ENCODE results near the gene SYT13.

Gene SYT13

DNA sequence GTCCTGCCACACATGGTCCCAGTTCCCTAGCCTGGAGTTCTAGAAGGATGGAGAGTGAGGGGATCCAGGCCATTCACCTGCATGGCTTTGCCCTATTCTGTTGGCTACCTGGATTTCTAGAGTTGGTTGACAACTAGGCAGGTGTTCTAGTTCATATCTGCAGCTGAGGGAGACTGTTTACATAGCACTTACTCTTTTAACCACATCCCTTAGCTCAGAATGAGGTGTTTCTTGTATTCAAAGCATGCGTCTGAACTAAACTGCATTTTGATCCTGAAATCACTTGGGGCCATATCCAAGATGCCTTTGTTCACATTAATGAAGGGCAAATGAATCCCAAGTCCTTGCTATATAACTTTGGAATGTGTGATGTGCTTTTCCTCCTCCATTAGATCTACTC, 60.9 kb downstream of the SYT13 start:
- no peak for DNase-seq (ENCODE audit: insufficient read length, low spot score)

DNA sequence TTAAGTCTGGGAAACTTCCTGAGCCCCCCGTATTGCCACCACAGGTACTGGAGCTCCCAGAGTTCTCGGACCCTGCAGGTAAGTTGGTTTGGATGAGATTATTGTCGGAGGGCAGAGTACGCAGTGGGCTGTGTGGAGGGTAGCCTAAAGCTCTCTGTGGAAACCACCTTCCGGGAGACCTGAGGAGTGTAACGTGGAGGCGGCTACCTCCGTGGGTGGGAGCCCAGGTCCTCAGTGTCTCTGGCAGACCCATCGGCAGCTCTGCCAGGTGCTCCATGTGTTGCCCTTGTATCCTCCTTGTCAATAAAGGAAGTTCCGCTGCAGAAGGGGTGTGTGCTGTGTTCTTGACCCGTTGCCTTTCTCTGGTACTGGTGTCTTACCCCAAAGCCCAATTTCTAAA, 61.4 kb downstream of the SYT13 start:
- DNase-seq (ENCODE audit: insufficient read length, low spot score) (no peak), FAIRE-seq (no peak)

More for the DNA sequence above, 60.9 kb downstream of the SYT13 start:
- FAIRE-seq: no peak

DNA sequence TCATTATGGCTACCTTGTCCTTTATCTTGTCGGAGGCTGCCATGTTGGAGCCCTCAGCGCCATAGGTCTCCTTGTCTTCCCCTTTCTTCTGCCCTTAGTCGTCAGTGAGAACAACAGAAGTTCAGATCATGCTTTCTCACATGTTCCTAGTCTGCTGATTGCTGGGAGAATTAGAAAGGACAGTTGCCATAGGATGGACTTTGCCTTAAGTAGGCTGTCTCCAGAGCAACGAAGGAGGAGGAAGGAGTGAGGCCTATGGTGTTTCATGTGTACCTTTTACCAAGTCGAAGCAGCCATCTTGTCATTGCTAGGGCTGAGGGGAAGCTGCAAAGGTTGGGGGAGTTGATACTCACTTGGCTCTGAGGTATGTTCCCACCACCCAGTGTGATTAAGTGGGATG, 62.6 kb downstream of the SYT13 start:
- DNase-seq (ENCODE audit: insufficient read length, low spot score) (no peak), FAIRE-seq (no peak)

DNA sequence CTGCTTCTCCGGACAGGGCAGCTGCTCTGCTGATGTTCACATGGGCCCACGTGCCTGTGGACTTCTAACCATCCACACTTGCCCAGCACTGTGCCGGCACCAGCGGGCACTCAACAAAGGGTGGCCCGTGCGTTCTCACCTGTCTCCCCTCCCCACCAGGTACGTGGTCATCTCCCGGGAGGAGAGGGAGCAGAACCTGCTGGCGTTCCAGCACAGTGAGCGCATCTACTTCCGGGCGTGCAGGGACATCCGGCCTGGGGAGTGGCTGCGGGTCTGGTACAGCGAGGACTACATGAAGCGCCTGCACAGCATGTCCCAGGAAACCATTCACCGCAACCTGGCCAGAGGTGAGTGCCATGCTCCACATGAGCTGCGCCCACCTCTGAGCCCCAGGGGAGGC, 66.7 kb downstream of the SYT13 start:
- DNase-seq (ENCODE audit: insufficient read length, low spot score) (no peak), FAIRE-seq (no peak)

DNA sequence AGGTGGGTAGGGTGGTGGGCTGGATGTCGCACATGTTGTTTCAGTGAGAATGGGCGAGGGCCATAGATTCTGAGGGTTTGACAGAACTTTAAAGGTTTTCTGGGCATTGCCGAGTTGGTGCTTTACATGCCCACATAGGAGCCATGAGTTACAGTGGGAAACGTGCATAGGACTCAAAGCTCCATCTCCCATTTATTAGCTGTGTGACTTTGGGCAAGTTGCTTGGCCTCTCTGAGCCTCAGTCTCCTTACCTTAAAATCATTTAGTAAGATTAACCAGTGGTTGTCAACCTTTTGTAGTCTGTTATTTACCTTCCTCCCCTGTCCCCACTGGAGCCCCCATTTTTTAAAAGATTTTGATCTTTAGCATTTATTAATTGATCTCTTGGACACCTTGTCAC, 67.4 kb downstream of the SYT13 start:
- no peak for DNase-seq (ENCODE audit: insufficient read length, low spot score)
- no peak for FAIRE-seq

DNA sequence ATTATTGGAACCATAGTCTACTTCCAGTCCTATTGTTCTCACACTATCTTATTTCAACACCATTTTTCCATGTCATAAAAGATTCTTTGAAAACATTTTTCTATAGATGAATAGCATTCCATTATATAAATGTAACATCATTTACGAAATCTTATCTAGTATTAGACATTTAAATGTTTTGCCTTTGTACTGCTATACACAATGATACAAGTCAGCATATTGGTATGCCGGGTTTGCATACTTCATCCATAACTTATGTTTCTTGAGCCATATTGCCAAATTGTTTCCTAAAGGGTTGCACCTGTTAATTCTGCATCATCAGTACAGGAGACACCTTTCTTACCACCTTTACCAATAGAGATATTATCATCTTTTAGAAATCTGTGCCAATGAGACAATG, 68.2 kb downstream of the SYT13 start:
- DNase-seq (ENCODE audit: insufficient read length, low spot score) (no peak), FAIRE-seq (no peak)

DNA sequence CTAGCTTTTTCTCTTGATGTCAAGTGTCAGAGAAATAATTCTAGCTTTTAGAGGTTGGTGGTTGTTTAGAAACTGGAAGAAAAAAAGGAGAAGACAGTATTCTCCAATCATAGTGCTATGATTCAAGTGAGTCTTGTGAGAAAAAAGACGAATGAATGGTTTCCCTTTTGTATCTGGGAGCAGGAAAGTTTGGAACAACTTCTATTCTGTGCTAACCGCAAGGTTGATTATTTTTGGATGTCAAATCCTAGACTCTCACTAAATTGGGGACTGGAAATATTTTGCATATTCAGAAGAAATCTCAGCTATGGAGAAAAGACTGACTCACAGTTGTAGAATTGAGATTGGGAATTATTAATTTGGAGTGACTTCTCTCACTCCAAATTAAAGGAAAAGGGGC, 69.2 kb downstream of the SYT13 start:
- FAIRE-seq (no peak), DNase-seq (ENCODE audit: insufficient read length, low spot score) (no peak)

DNA sequence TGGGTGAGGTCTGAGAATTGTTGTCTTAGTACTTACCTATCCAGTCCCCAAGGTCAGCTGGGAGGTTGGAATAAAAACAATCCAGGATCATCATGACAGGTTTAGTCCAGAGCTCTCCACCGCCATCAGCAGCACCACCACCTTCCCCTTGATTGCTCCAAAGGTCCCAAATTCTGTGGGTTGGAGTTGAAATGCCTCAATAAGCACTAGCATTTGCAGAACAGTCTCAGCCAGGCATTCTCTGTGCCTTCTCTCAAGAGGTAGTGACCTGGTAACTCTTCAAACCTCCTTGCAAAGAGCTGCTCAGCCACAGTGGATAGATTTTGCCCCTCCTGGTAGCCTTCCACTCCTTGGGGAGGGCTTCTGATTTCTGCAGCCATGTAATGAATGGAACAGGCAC, 70.1 kb downstream of the SYT13 start:
- FAIRE-seq: no peak
- no peak for DNase-seq (ENCODE audit: insufficient read length, low spot score)

DNA sequence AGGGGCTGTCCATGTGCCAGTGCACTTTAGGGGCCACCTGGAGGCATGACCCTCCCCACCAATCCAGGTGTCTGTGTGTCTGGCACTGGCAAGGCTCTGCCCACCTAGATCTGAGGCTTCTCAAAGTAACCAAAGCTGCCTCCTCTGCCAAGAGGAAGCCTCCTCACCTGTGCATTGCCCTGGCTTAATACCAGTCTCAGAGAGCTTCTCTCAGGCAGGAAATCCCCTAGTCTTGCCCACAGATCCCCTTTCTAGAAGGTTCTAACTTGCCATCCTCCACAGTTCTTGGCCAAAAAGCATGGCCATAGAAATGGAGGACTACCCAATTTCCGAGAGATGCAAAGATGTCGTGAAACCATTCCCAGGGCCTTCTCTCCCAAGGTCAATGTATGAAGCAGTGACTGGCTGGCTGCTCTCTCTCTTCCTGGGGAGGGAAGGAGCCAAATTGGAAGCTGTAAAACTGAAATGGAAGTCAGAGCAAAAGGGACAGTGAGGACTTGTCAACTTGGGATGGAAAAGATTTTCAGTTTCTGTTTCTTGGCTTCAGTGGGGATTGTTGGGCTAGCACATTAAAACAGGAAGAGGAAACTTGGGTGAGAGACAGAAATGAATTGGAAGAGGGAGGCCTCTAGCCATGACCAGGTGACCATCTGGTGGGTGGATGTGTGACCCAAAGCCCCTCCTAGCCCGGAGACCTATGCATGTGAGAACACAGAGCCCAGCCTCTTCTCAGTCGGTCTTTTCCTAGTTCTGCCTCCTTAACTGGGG, 70.9 kb downstream of the SYT13 start:
- DNase-seq (ENCODE audit: insufficient read length, low spot score): no peak
- FAIRE-seq: no peak

DNA sequence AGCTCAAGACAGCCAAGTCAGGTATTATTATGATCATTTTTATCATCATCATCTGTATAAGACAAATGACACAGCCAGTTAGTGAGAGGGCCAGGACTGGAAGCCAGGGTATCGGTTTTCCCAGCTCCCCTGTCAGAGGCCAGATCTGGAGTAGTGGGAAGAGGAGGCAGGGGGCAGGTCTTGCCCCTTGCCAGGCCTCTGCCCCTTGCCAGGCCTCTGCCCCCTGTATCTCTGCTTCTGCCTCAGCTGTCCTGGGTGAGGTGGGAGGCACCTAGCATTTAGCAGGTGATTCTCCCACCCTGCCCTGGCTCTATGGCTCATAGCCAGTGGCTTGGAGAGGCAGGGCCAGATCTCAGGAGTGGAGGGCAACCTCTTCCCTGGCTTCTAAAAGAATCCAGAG, 72.4 kb downstream of the SYT13 start:
- FAIRE-seq (no peak), DNase-seq (ENCODE audit: insufficient read length, low spot score) (no peak)

DNA sequence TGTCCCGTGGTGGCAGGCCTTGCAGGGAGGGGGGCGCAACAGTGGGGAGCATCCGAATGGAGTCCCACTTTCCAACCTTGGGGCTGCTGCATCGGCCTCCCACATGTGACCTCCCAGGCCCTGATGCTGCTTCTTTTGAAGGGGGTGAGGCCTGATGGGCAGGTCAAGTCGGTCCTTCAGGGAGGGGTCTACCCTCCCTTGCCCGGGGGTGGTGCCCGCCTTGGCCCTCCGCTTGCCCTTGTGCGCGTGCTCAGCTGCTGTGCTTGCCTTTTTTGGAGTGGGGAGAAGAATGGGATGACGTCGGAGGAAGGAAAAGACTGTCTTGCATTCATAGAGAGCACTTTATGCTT, 72.8 kb downstream of the SYT13 start:
- no peak for DNase-seq (ENCODE audit: insufficient read length, low spot score)
- no peak for FAIRE-seq

DNA sequence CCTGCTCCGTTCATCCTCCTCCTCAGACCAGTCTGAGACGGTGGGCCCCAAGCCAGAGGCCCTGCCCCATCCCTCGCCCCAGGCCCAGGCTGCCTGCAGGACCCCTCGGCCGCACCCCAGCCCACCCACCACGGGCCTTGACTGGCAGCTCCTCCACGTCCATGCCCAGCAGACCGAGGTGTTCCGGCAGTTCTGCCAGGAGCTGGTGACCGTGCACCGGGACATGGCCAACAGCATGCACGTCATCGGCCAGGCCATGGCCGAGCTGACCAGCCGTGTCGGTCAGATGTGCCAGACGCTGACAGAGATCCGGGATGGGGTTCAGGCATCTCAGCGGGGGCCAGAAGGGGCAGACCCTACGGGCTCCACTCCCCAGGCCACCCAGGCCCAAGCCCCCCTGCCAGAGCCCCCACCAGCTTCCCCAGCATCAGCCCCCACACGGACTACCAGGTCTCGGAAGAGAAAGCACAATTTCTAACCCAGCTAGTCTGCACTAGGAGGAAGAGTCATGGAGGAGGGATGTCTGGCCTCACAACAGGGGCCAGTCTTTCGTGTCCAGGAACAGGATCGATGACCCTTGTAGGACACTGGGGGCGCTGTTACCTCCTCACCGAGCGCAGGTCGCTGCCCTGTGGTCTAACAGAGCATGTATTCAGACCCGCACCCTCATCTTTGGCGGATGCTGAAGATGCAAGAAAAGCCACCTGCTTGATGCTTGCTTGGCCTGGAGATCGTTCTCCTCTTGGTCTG, 73.4 kb downstream of the SYT13 start:
- DNase-seq (ENCODE audit: insufficient read length, low spot score) (no peak), FAIRE-seq (no peak)

DNA sequence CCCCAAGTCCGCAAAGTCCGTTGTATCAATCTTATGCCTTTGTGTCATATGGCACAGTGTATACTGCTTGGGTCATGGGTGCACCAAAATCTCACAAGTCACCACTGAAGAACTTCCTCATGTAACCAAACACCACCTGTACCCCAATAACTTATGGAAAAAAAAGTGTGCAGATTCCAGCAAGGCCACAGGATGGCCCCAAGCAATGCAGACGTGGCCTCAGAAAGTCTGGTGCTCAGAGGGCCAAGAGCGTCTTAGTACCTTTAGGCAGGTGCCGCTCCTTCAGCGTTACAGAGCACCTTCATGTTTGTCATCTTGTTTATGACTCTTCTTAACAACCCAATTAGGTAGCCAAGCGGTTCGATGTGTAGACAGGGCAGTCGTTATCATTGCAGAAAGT, 74.4 kb downstream of the SYT13 start:
- FAIRE-seq (no peak), DNase-seq (ENCODE audit: insufficient read length, low spot score) (no peak)

DNA sequence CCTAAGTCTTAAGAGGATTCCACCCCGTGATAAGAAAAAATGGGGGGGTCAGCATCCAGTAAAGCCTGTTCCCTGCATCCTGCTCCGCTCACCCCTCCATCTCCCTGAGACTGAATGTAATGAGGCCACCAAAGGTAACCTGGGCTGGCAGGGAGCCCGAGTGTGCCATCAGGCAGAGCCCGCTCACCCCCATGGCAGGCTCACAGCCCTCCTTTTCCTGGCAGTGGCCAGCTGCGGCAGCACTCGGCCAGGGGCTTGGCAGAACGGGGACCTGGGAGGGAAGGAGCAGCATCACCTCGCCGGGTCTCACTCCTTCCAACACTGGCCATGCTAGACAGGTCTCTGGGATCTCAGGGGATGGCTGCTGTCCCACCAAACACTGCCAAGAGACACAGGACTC, 75.3 kb downstream of the SYT13 start:
- no peak for FAIRE-seq
- DNase-seq (ENCODE audit: insufficient read length, low spot score): no peak

DNA sequence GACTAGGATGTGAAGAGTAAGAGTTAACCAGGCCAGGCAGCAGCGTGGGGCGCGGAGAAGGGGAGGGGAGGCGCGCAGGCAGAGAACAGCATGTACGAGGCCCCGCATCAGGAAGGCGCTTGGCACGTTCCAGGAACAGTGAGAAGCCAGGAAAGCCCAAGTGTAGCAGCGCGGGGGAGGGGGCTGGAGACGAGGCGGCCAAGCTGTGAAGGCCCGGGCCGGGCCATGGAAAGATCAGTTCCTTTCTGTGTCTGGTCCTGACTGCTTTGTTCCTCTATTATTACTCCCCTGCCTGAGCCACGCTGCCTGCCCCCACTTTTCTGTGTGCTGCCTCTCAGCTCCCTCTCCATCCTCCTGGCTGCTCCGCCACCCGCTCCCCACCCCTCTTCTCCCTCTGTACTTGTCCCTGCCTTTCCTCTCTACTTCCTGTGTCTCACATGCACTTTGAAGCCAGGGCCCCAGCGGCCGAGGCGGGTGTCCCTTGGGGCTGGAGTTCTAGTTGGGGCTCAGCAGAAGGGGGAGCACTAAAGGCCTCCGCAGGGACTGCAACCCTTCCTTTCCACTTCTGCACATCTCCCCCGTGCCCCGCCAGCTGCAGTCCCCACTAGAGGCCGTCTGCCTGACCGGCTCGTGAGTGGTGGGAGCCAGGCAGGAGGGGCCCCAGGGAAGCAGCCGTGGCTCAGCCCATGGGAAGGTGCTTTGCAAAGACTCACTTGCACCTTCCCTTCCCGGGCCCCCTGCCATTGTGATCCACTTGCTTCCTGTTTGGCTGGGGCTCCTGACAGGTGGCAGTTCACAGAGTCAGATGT, 76.0 kb downstream of the SYT13 start:
- DNase-seq (ENCODE audit: insufficient read length, low spot score): no peak
- FAIRE-seq: no peak

DNA sequence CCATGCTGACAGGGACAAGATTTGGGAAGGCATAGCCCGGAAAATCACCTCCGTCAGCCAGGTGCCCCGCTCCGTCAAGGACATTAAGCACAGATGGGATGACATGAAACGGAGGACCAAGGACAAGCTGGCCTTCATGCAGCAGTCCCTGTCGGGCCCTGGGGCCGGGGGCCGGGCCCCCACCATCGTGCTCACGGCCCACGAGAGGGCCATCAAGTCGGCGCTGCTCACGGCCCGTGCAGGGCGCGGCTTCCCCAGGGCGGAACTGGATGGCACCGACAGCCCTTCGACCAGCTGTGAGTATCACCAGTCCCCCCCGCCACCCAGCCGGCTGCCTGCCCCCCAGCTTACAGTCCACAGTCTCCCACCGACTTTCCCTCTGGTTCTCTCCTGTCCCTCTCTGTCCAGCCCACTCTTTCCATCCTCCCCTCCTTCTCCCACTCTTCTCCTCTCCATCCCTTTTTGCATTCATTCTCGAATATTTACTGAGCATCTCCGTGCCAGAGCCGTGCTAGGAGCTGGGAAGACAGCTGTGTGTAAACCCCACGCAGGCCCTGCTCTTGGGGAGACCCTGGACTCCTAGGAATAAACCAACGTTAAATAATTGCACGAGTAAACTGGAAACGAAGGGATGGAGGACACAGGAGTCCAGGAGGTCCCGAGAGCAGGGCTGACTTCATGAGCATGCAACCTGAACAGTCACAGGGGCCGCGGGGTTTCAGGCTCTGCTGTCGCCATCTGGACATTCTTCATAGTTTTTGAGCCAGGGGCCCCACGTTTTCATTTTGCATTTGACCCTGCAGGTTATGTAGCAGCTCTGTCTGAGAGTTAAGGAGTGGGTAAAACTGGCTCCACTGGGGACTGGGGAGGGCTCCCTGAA, 76.9 kb downstream of the SYT13 start:
- FAIRE-seq: no peak

DNA sequence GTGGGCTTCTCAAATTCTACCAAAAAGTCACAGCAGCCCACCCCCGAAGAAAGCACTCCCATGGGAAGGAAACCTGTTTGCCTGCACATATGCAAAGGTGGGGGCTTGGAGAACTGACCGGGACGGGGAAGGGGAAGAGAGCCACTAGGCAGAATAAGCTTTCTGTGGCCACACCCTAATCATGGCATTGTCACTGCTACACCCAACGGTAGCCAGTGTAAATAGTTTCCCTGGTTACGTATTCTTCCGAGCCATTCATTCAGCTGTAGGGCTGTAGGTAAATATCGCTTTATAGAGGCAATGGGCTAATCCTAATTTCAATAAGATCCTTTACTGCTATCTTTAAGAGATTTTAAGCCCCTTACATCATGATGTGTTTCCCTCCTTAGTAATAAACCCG, 78.0 kb downstream of the SYT13 start:
- DNase-seq (ENCODE audit: insufficient read length, low spot score) (no peak), FAIRE-seq (no peak)

More for the DNA sequence above, 76.9 kb downstream of the SYT13 start:
- DNase-seq (ENCODE audit: insufficient read length, low spot score): no peak

DNA sequence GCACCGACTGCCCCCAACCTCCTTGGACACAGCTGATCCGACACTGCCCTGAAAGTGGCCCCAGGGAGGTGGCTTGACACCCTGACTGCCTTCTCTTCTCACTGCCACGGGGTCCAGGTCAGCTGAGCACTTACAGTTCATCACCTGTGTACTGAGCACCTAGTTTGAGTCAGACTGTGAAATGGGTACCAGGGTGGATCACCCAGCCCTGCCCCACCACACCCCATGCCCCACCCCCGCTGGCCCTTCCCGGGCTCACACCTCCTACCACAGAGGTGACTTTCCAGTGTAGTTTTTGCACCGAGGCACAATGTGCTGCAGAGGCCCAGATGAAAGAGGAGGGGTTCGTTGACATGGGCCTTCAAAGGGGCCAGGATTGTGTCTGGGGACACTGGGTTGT, 80.2 kb downstream of the SYT13 start:
- no peak for FAIRE-seq

DNA sequence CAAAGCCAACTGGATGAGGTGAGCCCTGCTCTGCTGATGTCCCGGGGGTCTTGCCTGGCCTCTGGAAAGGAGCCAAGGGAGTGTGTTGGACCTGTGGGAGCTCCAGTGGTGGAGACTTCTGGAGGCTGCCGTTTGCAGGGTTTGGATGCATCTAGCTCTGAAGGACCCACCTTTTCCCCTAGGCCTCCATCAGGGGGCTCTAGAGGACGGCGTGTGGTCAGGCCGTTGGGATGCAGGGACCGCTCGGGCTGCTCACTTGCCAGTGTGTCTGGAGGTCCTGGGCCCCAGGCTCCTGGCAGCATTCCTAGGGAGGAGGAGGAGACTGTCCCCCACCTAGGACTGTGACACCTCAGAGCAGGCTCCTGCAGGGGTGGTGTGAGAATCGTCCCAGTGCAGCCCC, 81.4 kb downstream of the SYT13 start:
- no peak for FAIRE-seq
- DNase-seq (ENCODE audit: insufficient read length, low spot score): no peak

More for the DNA sequence above, 80.2 kb downstream of the SYT13 start:
- no peak for DNase-seq (ENCODE audit: insufficient read length, low spot score)

DNA sequence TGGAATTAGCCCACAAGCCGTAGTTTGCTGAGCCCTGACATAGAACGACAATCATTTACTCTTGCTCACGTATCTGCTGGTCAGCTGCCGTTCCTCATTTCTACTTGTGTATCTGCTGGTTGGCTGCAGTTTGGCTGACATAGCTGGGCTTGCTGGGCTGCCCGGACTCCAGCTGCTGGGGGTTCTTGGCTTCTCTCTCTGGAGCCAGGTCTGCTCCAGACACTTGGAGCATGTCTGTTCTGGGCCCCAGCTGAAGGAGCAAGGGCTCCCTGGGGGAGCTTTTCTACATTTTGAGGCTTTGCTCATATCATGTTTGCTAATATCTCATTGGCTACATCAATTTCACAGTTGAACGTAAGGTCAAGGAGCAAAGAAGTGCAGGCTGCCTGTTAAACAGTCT, 92.4 kb downstream of the SYT13 start:
- no peak for DNase-seq (ENCODE audit: insufficient read length, low spot score)
- no peak for FAIRE-seq

Data from HTR-8/SVneo (cell line).